LNCaP clone FGC (cell line): ENCODE measurements around the gene TRIP11.

Experiments
- DNase-seq: peaks from one replicate; pipeline ENCODE4 v3.0.0-alpha.2; 2011; ENCODE audit warnings: low read depth
- H3K4me3 ChIP-seq: 2 replicates; pipeline ENCODE4 v1.5.1; 2011; ENCODE audit warnings: mild to moderate bottlenecking, low read depth, low read length, control low read depth
- CTCF ChIP-seq: IDR thresholded peaks from 2 replicates; pipeline ENCODE4 v1.5.1; 2012; ENCODE audit warnings: mild to moderate bottlenecking; ENCODE audit not compliant: control insufficient read depth, insufficient read depth; ENCODE audit errors: extremely low read depth

The TRIP11 gene

GRCh38 chr14:91919814-91920213 lies 120.0 kb downstream of the TRIP11 start:
- no peak for DNase-seq
- no peak overlapping the region for H3K4me3 ChIP-seq
- TF ChIP-seq CTCF: no peak

GRCh38 chr14:91918186-91918883 lies 121.5 kb downstream of the TRIP11 start:
- TF ChIP-seq CTCF: no peak
- no peak for DNase-seq
- H3K4me3 ChIP-seq: no peak overlapping the region
